OCI-LY1 (cell line): ENCODE data around the gene ZNF316.
"Not testable (repeated sequence)": the region's sequence is repeated elsewhere in the genome, so short reads cannot be mapped to it uniquely, and the experiment has no call there.

Source experiments
- H2AFZ ChIP-seq: fragments of 200-600 bp; sonication (generic), shearing (Covaris generic); 2 replicates; pipeline ENCODE4 v1.6.0; 2014; ENCODE audit warnings: antibody characterized with exemption, mild to moderate bottlenecking, low read length
- H3F3A ChIP-seq: fragments of 200-600 bp; sonication (generic), shearing (Covaris generic); 2 replicates; pipeline ENCODE4 v1.6.0; 2014; ENCODE audit warnings: mild to moderate bottlenecking, antibody characterized with exemption, low read length, moderate library complexity; ENCODE audit not compliant: insufficient read depth
- H3K27ac ChIP-seq: fragments of 200-600 bp; sonication (generic); 2 replicates; pipeline ENCODE4 v1.5.1; 2014; ENCODE audit warnings: low read length, mixed run types, mild to moderate bottlenecking, low read depth; ENCODE audit not compliant: poor library complexity, severe bottlenecking
- H3K27me3 ChIP-seq: fragments of 200-600 bp; sonication (generic); 2 replicates; pipeline ENCODE4 v1.6.0; 2014; ENCODE audit warnings: antibody characterized with exemption, mild to moderate bottlenecking, low read length, moderate library complexity; ENCODE audit not compliant: insufficient read depth
- H3K36me3 ChIP-seq: fragments of 200-600 bp; sonication (generic); 2 replicates; pipeline ENCODE4 v1.6.1; 2014; ENCODE audit warnings: mild to moderate bottlenecking, antibody characterized with exemption, low read length, moderate library complexity, mixed read lengths; ENCODE audit not compliant: insufficient read depth
- H3K4me1 ChIP-seq: fragments of 200-600 bp; sonication (generic); 2 replicates; pipeline ENCODE4 v1.5.1; 2014; ENCODE audit warnings: mild to moderate bottlenecking, low read length, moderate library complexity; ENCODE audit not compliant: insufficient read depth, severe bottlenecking
- H3K4me2 ChIP-seq: fragments of 200-600 bp; sonication (generic), shearing (Covaris generic); 2 replicates; pipeline ENCODE4 v1.6.1; 2014; ENCODE audit warnings: low read length
- H3K4me3 ChIP-seq: fragments of 200-600 bp; sonication (generic); 2 replicates; pipeline ENCODE4 v1.5.1; 2014; ENCODE audit warnings: low read length, low read depth, mild to moderate bottlenecking, mixed read lengths; ENCODE audit not compliant: poor library complexity, severe bottlenecking
- H3K79me2 ChIP-seq: fragments of 200-600 bp; shearing (Covaris generic); 2 replicates; pipeline ENCODE4 v1.6.1; 2016; ENCODE audit warnings: mixed run types, low read length, mixed read lengths; ENCODE audit not compliant: insufficient read depth
- H3K9ac ChIP-seq: fragments of 200-600 bp; sonication (generic), shearing (Covaris generic); 2 replicates; pipeline ENCODE4 v1.6.1; 2014; ENCODE audit warnings: mild to moderate bottlenecking, low read length, mixed read lengths
- H3K9me2 ChIP-seq: fragments of 200-600 bp; sonication (generic), shearing (Covaris generic); 2 replicates; pipeline ENCODE4 v1.6.1; 2014; ENCODE audit warnings: low read depth, mild to moderate bottlenecking, low read length, mixed read lengths
- H3K9me3 ChIP-seq: fragments of 200-600 bp; shearing (Covaris generic); 2 replicates; pipeline ENCODE4 v1.6.1; 2014; ENCODE audit warnings: low read length, mixed read lengths
- H4K20me1 ChIP-seq: fragments of 200-600 bp; sonication (generic), shearing (Covaris generic); 2 replicates; pipeline ENCODE4 v1.6.0; 2016; ENCODE audit warnings: mild to moderate bottlenecking, low read length; ENCODE audit not compliant: insufficient read depth
- CTCF ChIP-seq: fragments of 200-600 bp; sonication (generic), shearing (Covaris generic); IDR thresholded peaks from 2 replicates; pipeline ENCODE4 v1.5.1; 2017; ENCODE audit warnings: mild to moderate bottlenecking, antibody characterized with exemption, low read length, moderate library complexity, mixed read lengths
- EZH2 ChIP-seq: fragments of 200-600 bp; sonication (generic), shearing (Covaris generic); IDR thresholded peaks from 2 replicates; pipeline ENCODE4 v1.8.0; 2017; ENCODE audit warnings: borderline replicate concordance, mixed run types, mild to moderate bottlenecking, antibody characterized with exemption, low read length, moderate library complexity, mixed read lengths

ZNF316 gene

GRCh38 chr7:6658618-6659345 lies 21.7 kb downstream of the ZNF316 start:
- H3K4me2 ChIP-seq: no peak overlapping the region

GRCh38 chr7:6670851-6671250 lies 33.7 kb downstream of the ZNF316 start:
- H3K4me3 ChIP-seq, H3K4me1 ChIP-seq, H3K36me3 ChIP-seq, H3K27me3 ChIP-seq, H3K27ac ChIP-seq, H3K79me2 ChIP-seq, H3K9me2 ChIP-seq, H3F3A ChIP-seq, H4K20me1 ChIP-seq, H3K4me2 ChIP-seq, H2AFZ ChIP-seq, H3K9ac ChIP-seq: not testable (repeated sequence)
- H3K9me3 ChIP-seq: peaks cover 26% of the 10 kb centered on the region

More at GRCh38 chr7:6658618-6659345, 21.7 kb downstream of the ZNF316 start:
- Histone ChIP-seq H4K20me1 (no peaks in the 10 kb centered on the region), H3K9me3 (no peaks in the 10 kb centered on the region), H3K36me3 (peaks cover 18% of the 10 kb centered on the region), H3K9ac (no peak overlapping the region), H3K4me3 (no peak overlapping the region), H3K27me3 (no peaks in the 10 kb centered on the region), H3K79me2 (no peaks in the 10 kb centered on the region), H2AFZ (no peak overlapping the region), H3K4me1 (no peaks in the 10 kb centered on the region), H3K27ac (no peak overlapping the region), H3K9me2 (no peaks in the 10 kb centered on the region), H3F3A (no peaks in the 10 kb centered on the region)
- TF ChIP-seq EZH2 (no peak), CTCF (no peak)

- H3K36me3 ChIP-seq: no peaks in the 10 kb centered on the region
- TF ChIP-seq CTCF: no peak
- TF ChIP-seq EZH2: no peak
- no peak overlapping the region for H3K9ac ChIP-seq
- peaks cover 51% of the 10 kb centered on the region for H3K9me3 ChIP-seq
- H3K4me1 ChIP-seq: no peaks in the 10 kb centered on the region
- no peak overlapping the region for H3K27ac ChIP-seq
- no peaks in the 10 kb centered on the region for H3F3A ChIP-seq
- no peak overlapping the region for H3K4me3 ChIP-seq
- H3K4me2 ChIP-seq: no peak overlapping the region
- H3K27me3 ChIP-seq: no peaks in the 10 kb centered on the region
- H3K79me2 ChIP-seq: no peaks in the 10 kb centered on the region
- H4K20me1 ChIP-seq: no peaks in the 10 kb centered on the region
- H3K9me2 ChIP-seq: no peaks in the 10 kb centered on the region
- no peak overlapping the region for H2AFZ ChIP-seq
Measured at GRCh38 chr7:6675807-6676405, 38.8 kb downstream of the ZNF316 start.
